Activated gamma-delta T cell (primary cell): ENCODE data around the gene PEPD.

Experiments
- DNase-seq: peaks from one replicate; lab custom pipeline; 2025; lab: John Stamatoyannopoulos, UW

Gene PEPD

DNA sequence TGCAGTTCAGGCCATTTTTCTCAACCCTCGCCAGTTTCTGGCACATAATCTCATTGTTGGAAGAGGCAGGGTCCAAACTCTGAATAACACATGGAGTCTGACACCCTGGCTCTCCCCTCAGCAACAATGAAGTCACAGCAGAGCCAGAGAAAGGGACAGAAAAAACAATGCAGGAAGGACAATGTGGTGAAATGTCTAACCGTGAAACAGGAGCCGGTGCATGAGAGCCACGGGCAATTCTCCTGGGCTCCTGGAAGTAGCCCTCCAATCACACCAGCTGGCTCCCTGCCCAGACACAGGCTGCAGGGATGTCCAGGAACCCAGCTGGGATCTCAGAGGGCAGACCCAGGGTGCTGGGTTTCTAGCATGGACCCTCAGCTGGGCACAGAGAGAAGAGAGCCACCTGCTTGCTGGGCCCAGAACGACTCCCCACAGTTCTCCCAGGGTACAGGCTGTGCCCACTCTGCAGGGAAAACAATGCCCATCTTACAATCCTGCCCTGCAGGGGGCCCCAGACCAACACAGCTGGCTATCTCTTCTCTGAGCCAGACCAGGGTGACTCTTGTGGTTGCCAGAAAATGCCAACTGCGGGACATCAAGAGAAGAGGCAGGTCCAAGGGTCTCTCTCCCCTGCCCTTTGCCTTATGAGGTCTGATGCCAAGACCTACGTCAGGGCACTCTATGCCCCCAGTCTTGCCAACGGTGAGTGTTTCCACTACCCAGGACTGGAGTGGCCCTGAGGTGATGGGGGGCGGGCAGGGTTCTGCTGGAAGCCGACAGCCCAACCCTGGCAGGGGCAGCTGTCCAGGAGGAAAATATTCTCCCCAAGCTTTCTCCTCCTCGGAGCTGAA, 83.5 kb downstream of the PEPD start:
- no peak for DNase-seq

- DNase-seq = no peak
Measured at GRCh38 chr19:33437393-33437820, 84.2 kb downstream of the PEPD start.

GRCh38 chr19:33436360-33437345, 84.9 kb downstream of the PEPD start:
- DNase-seq = no peak

- no peak for DNase-seq
Measured at GRCh38 chr19:33435706-33436359, 85.8 kb downstream of the PEPD start.

DNA sequence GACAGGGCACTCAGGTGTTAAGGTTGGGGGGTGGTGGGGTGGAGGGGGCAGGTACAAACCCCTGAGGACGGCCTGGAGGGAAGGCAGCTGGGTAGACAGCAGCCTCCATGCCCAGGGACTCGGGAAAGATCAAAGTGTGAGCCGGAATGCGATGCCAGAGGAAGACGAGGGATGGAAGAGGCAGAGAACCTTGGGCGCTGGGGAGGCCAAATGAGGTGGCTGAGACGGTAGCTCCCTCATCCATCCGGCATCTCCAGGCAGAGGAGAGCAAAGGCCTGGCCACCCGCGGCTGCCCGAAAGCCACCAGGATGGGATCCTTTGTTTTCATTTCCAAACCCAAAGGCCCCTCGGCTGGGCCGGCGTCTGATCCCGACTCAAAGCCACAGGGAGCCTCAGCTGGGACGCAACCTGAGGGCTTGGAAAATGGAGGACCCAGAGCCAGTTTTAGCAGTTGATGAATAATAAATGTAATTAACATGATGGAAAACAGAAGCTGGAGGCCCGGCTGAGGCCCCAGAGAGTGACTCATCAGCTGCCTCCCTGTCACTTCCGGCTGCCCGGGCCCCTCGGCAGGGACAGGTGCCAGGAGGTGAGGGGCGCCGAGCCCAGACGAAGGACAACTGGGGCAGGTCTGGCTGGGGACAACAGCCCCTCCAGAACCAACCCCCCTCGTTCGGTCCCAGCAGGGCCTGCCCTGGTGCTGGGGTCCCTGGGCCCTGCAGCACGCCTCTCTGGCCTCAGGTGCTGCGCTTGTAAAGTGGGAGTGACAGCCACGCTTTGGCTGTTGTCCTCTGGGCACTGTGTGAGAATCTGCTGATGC, 86.5 kb downstream of the PEPD start:
- no peak for DNase-seq

- DNase-seq = no peak
Measured at GRCh38 chr19:33434069-33434885, 87.3 kb downstream of the PEPD start.

- no peak for DNase-seq
Measured at GRCh38 chr19:33432446-33433170, 89.0 kb downstream of the PEPD start.

GRCh38 chr19:33432015-33432414, 89.6 kb downstream of the PEPD start:
- no peak for DNase-seq

DNA sequence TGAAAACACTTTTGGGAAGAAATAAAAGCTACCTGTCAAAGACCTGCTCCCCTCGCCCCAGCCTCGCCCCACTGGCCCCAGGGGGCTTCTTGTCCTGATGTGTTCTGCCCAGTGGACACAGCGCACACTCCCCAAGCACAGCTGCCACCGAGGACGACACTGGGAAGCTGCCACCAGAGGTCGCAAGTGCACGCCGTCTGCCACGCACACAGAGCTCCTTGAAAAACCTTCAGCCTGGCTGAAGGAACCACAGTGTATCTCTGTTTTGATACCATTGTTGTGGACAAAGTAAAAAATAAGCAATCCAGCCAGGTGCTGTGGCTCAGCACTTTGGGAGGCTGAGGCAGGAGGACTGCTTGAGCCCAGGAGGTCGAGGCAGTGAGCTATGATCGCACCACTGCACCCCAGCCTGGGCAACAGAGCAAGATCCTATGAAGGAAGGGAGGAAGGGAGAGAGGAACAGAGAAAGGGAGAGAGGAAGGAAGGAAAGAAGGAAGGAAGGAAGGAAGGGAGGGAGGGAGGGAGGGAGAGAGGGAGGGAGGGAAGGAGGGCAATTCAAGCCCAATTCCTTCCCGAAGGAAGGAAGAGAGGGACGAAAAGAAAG, 90.8 kb downstream of the PEPD start:
- no peak for DNase-seq

DNA sequence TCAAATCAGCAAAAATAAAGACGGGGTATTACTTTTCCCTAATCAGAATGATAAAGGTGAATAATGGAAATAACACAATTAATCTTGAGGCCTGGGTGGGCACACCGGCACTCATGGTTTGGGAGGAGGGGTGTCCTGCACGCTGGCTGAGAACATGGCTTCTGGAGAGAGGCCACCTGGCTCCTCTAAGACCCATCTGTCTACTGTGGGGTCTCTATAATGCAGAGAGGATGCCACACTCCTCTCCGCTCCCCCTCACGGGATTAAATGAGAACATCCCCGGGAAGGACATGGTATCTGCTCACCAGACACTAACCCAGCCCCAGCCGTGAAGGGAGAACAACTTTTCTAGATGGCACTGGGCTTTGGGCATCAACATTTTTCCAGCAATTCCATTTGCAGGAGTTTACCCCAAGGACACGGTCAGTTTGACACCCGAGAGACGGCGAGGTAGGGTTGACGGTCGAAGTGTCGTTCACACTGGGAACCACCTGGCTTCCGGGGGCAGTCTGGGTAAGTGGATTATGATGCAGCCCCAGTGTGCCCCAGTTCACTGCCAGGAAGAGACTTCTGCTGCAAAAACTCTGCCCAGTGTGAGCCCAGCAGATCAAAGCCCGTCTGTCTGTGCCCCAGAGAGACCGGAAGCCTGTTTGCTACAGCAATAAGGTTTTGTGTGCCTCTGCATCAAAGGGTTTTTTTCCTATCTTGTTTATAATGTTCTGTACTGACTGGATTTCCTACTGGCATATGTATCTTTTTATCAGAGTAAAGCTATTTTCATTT, 91.5 kb downstream of the PEPD start:
- DNase-seq = no peak

DNA sequence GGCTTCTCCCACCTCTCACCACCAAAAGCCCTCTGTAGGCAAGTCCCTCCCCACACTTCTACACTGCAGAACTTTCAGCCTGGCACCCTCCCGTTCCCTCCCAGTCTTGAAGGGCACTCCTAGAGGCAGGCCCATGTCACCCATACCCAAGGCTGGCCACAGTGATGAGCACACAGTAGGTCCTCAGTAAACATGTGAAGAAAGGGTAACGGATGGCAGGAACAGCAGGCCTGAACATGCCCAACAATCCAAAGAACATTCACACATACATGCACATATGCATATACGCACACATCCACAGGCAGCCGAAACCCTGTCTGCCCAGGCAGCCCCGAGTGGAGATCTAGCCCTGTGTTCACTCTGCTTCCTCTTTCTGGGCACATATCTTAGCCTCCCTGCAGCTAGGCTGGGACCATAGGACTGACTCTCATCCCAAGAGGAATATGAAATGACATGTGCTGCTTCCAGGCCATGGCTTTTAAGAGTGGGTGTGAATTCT, 92.9 kb downstream of the PEPD start:
- DNase-seq = no peak

GRCh38 chr19:33427801-33428626, 93.6 kb downstream of the PEPD start:
- DNase-seq = no peak

GRCh38 chr19:33426621-33427361, 94.8 kb downstream of the PEPD start:
- no peak for DNase-seq

DNA sequence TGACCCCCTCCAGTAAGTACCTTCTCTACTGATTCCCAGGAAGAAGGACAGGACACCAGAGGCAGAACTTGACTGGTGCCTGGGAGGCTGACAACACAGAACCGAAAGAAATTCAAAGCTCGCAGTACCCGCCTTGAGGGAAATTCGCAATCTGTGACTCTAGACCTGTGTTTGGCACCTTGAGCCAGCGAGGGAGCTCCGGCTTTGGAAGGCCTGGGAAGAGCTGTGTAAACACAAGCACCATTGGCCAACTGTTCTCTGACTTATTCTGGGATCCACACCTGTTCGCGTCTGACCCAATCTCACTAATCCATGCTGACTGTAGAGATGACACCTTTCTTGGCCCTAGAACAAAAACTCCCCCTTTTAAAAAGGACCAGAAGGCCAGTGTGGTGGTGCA, 97.4 kb downstream of the PEPD start:
- DNase-seq = no peak

DNA sequence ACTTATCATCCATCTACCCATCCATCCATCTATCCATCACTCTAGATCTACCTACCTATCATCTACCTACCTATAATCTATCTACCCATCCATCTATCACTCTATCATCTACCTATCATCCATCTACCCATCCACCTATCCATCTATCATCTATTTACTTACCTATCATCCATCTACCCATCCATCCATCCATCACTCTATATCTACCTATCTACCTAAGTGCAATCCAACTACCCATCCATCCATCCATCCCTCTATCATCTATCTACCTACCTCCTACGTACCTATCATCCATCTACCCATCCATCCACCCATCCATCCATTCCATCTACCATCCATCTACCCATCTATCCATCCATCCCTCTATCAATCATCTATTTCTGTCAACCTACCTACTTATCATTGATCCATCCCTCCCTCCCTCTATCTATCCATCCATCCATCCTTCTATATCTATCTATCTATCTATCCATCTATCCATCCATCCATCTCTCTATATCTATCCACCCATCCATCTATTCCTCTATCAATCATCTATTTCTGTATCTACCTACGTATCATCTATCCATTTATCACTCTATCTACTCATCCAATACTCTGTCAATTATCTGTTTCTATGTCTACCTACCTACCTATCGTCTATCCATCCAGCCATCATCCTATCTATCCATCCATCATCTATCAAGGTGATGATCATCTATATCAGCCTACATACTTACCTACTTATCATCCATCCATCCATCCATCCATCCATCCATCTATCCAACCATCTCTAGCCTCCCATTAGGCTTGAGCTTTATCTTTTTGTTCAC, 99.0 kb downstream of the PEPD start:
- no peak for DNase-seq

DNA sequence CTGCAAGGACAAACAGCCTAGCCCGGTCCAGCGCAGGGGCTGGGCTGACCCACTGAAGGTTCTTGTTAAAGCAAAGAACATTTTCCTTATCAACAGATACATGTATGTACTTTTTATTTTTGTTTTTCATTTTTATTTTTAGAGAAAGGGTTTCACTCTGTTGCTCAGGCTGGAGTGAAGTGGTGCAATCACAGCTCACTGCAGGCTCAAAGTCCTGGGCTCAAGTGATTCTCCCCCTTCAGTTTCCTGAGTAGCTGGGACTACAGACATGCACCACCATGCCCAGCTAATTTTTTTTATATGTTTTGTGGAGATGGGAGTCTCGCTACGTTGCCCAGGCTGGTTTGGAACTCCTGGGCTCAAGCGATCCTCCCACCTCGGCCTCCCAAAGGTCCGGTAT, 100.2 kb downstream of the PEPD start:
- DNase-seq = no peak
